H1 (cell line): ENCODE data around the gene YIF1B. TPM values are rescaled to one million over a fixed set of nuclear protein-coding genes. Genes with fewer than 3 reads are reported as not detected.

Source experiments
- CTCF ChIA-PET: fragments of 300-600 bp; sonication (Branson Sonifier 250); formaldehyde crosslinking; loops from one replicate; lab custom pipeline; 2021; ENCODE audit not compliant: partially characterized antibody; lab: Charles Lee
- POLR2A ChIA-PET: fragments of 300-600 bp; sonication (Branson Sonifier 250); formaldehyde crosslinking; loops from one replicate; lab custom pipeline; 2021; ENCODE audit warnings: inconsistent platforms; ENCODE audit not compliant: partially characterized antibody; lab: Charles Lee
- DNase-seq, 2 experiments: peaks; one replicate each; pipeline versions ENCODE4 v3.0.0 to v3.0.0-alpha.2; 2010 to 2022; ENCODE audit warnings: low spot score in 2 of 2, low read depth in 1 of 2, mixed read lengths in 1 of 2
- FAIRE-seq: peaks from 2 replicates; lab custom pipeline; 2011; peaks lifted over from hg19 to GRCh38; lab: Jason Lieb, UNC
- H2AFZ ChIP-seq: 2 replicates; pipeline ENCODE4 v1.8.1; 2012; ENCODE audit warnings: low read length, inconsistent platforms
- H2AK5ac ChIP-seq: 2 replicates; pipeline ENCODE4 v1.6.1; 2013; ENCODE audit warnings: low read depth, low read length
- H2BK120ac ChIP-seq: replicated peaks from 2 replicates; pipeline ENCODE3; 2013; ENCODE audit warnings: low read depth, low read length, inconsistent platforms
- H2BK12ac ChIP-seq: 2 replicates; pipeline ENCODE4 v1.6.1; 2013; ENCODE audit warnings: low read depth, low read length
- H2BK15ac ChIP-seq: 2 replicates; pipeline ENCODE4 v1.6.1; 2013; ENCODE audit warnings: low read length
- H2BK20ac ChIP-seq: 2 replicates; pipeline ENCODE4 v1.6.1; 2013; ENCODE audit warnings: low read length
- H2BK5ac ChIP-seq: 2 replicates; pipeline ENCODE4 v1.6.1; 2013; ENCODE audit warnings: low read depth, low read length
- H3K14ac ChIP-seq: 2 replicates; pipeline ENCODE4 v1.6.1; 2013; ENCODE audit warnings: inconsistent platforms; ENCODE audit not compliant: insufficient read length
- H3K18ac ChIP-seq: 2 replicates; pipeline ENCODE4 v1.6.1; 2013; ENCODE audit warnings: low read length; ENCODE audit errors: extremely low read depth
- H3K23ac ChIP-seq: 2 replicates; pipeline ENCODE4 v1.6.1; 2013; ENCODE audit warnings: inconsistent platforms; ENCODE audit not compliant: insufficient read length
- H3K23me2 ChIP-seq: 2 replicates; pipeline ENCODE4 v1.6.1; 2013; ENCODE audit warnings: low read depth, low read length
- H3K27ac ChIP-seq: 2 replicates; pipeline ENCODE4 v1.6.1; 2011; ENCODE audit warnings: low read depth, low read length, inconsistent platforms
- H3K27me3 ChIP-seq, 4 experiments: replicated peaks in 1 of 4; 1 replicate in 1 of 4; 2 replicates in 3 of 4; pipeline versions ENCODE4 v1.6.1 to v1.8.1; 2011 to 2013; ENCODE audit warnings: low read length in 3 of 4, mild to moderate bottlenecking in 3 of 4, inconsistent platforms in 2 of 4, mixed read lengths in 2 of 4, moderate library complexity in 1 of 4; ENCODE audit not compliant: control insufficient read depth in 3 of 4, insufficient read depth in 3 of 4; ENCODE audit errors: extremely low read depth in 1 of 4
- H3K36me3 ChIP-seq, 4 experiments: 2 replicates each; pipeline versions ENCODE4 v1.6.1 to v1.8.1; 2011 to 2013; ENCODE audit warnings: mild to moderate bottlenecking in 4 of 4, low read length in 3 of 4, moderate library complexity in 2 of 4, control low read depth in 1 of 4, inconsistent platforms in 1 of 4; ENCODE audit not compliant: insufficient read depth in 4 of 4, control insufficient read depth in 2 of 4
- H3K4ac ChIP-seq: replicated peaks from 2 replicates; pipeline ENCODE3; 2013; ENCODE audit warnings: low read length, low read depth, mixed read lengths, inconsistent platforms; ENCODE audit not compliant: insufficient read length
- H3K4me1 ChIP-seq, 4 experiments: replicated peaks in 1 of 4; 1 replicate in 1 of 4; 2 replicates in 3 of 4; pipeline versions ENCODE4 v1.6.1 to v1.8.1; 2011 to 2013; ENCODE audit warnings: low read length in 3 of 4, inconsistent platforms in 2 of 4, mixed read lengths in 1 of 4; ENCODE audit not compliant: insufficient read depth in 4 of 4, control insufficient read depth in 3 of 4
- H3K4me2 ChIP-seq, 2 experiments: 2 replicates each; pipeline versions ENCODE4 v1.6.1 to v1.8.1; 2011 to 2013; ENCODE audit warnings: low read depth in 2 of 2, low read length in 2 of 2, control low read depth in 1 of 2, inconsistent platforms in 1 of 2, mild to moderate bottlenecking in 1 of 2; ENCODE audit not compliant: insufficient read depth in 1 of 2
- H3K4me3 ChIP-seq, 4 experiments: fragments of 200-600, 300-600 bp in 1 of 4; sonication (generic), shearing (Covaris generic), sonication (Bioruptor Twin) in 1 of 4; 2 replicates each; pipeline versions ENCODE4 v1.5.1 to v1.8.1; 2011 to 2016; ENCODE audit warnings: low read length in 4 of 4, low read depth in 3 of 4, control low read depth in 2 of 4, inconsistent platforms in 2 of 4, mild to moderate bottlenecking in 2 of 4, mixed read lengths in 1 of 4, moderate library complexity in 1 of 4; ENCODE audit not compliant: insufficient read depth in 2 of 4; ENCODE audit errors: extremely low read depth in 1 of 4
- H3K56ac ChIP-seq: replicated peaks from 2 replicates; pipeline ENCODE3; 2013; ENCODE audit warnings: low read depth, mild to moderate bottlenecking, mixed read lengths, low read length, inconsistent platforms; ENCODE audit not compliant: insufficient read length
- H3K79me1 ChIP-seq: 2 replicates; pipeline ENCODE4 v1.6.1; 2013; ENCODE audit warnings: low read depth, low read length, control low read depth
- H3K79me2 ChIP-seq, 2 experiments: 2 replicates each; pipeline versions ENCODE4 v1.6.1 to v1.8.1; 2012 to 2013; ENCODE audit warnings: low read length in 2 of 2, mild to moderate bottlenecking in 2 of 2, inconsistent platforms in 1 of 2; ENCODE audit not compliant: insufficient read depth in 2 of 2, control insufficient read depth in 1 of 2
- H3K9ac ChIP-seq, 4 experiments: replicated peaks in 1 of 4; 1 replicate in 1 of 4; 2 replicates in 3 of 4; pipeline versions ENCODE4 v1.6.1 to v1.8.1; 2011 to 2013; ENCODE audit warnings: low read depth in 3 of 4, low read length in 3 of 4, control low read depth in 2 of 4, mild to moderate bottlenecking in 2 of 4, moderate library complexity in 2 of 4, inconsistent platforms in 1 of 4; ENCODE audit errors: extremely low read depth in 1 of 4
- H3K9me3 ChIP-seq, 2 experiments: 2 replicates each; pipeline versions ENCODE4 v1.6.1 to v1.8.1; 2012 to 2013; ENCODE audit warnings: mild to moderate bottlenecking in 2 of 2, moderate library complexity in 2 of 2, control low read depth in 1 of 2, inconsistent platforms in 1 of 2, low read depth in 1 of 2, low read length in 1 of 2, mixed read lengths in 1 of 2; ENCODE audit not compliant: insufficient read depth in 2 of 2
- H4K20me1 ChIP-seq, 2 experiments: replicated peaks in 1 of 2; 2 replicates each; pipeline versions ENCODE3 to v1.8.1; 2011 to 2013; ENCODE audit warnings: inconsistent platforms in 2 of 2, low read length in 2 of 2, mild to moderate bottlenecking in 1 of 2; ENCODE audit not compliant: insufficient read depth in 2 of 2, control insufficient read depth in 1 of 2
- H4K5ac ChIP-seq: 2 replicates; pipeline ENCODE4 v1.6.1; 2013; ENCODE audit warnings: low read length, low read depth, mixed read lengths, inconsistent platforms; ENCODE audit not compliant: insufficient read length
- H4K8ac ChIP-seq: 2 replicates; pipeline ENCODE4 v1.8.0; 2013; ENCODE audit warnings: mild to moderate bottlenecking, moderate library complexity, low read length, inconsistent platforms; ENCODE audit not compliant: insufficient read depth; ENCODE audit errors: extremely low read depth
- H4K91ac ChIP-seq: replicated peaks from 2 replicates; pipeline ENCODE3; 2013; ENCODE audit warnings: low read length, mixed read lengths, inconsistent platforms; ENCODE audit not compliant: insufficient read length
- BACH1 ChIP-seq: IDR thresholded peaks from 2 replicates; pipeline ENCODE4 v1.6.1; 2012; ENCODE audit warnings: low read length, improper control_type of control experiment
- EZH2 ChIP-seq: fragments of 200-600 bp; sonication (generic); IDR thresholded peaks from 2 replicates; pipeline ENCODE4 v1.7.1; 2012; ENCODE audit warnings: low read depth, mild to moderate bottlenecking, moderate library complexity, low read length, inconsistent platforms; ENCODE audit not compliant: severe bottlenecking
- GTF2F1 ChIP-seq: IDR thresholded peaks from 2 replicates; pipeline ENCODE4 v1.6.1; 2012; ENCODE audit warnings: low read depth, low read length, improper control_type of control experiment, borderline replicate concordance
- KDM4A ChIP-seq: IDR thresholded peaks from one replicate; pipeline ENCODE4 v1.7.1; 2012; ENCODE audit warnings: low read depth, mild to moderate bottlenecking, moderate library complexity, low read length, inconsistent platforms; ENCODE audit not compliant: severe bottlenecking
- RFX5 ChIP-seq: IDR thresholded peaks from 2 replicates; pipeline ENCODE4 v1.6.1; 2011; ENCODE audit warnings: low read depth, low read length, improper control_type of control experiment, borderline replicate concordance
- SP1 ChIP-seq: IDR thresholded peaks from 2 replicates; pipeline ENCODE4 v1.6.1; 2011; ENCODE audit warnings: low read depth, low read length
- SUZ12 ChIP-seq: fragments of 200-600 bp; sonication (generic); IDR thresholded peaks from 2 replicates; pipeline ENCODE4 v1.6.1; 2012; ENCODE audit warnings: mild to moderate bottlenecking, inconsistent platforms, low read length, moderate library complexity, mixed read lengths
- WGBS, 2 experiments: shearing (Covaris generic) in 1 of 2; methylation state at CpG; one replicate each; pipeline versions ENCODE4 v1.1.6 to v1.1.7; 2013 to 2015; ENCODE audit warnings: low lambda C conversion rate in 2 of 2, mixed read lengths in 2 of 2, inconsistent platforms in 1 of 2, low coverage in 1 of 2, missing lambda C conversion rate in 1 of 2; ENCODE audit not compliant: insufficient replicate concordance in 2 of 2, insufficient coverage in 1 of 2, insufficient read length in 1 of 2; ENCODE audit errors: extremely low coverage in 1 of 2, missing lambda C conversion rate in 1 of 2; 5-methylcytosine and 5-hydroxymethylcytosine counted together
- polyA plus RNA-seq, 7 experiments: library from polyadenylated mRNA; depleted of rRNA in 3 of 7; stranded (reverse) in 5 of 7; unstranded in 2 of 7; fragments of >200 nt in 5 of 7; fragments of 200-250 nt in 2 of 7; gene quantifications; 1 replicate in 5 of 7; 2 replicates in 1 of 7; 4 replicates in 1 of 7; pipeline versions ENCODE4 v1.2.1 to v1.2.3, GENCODE V29; 2011 to 2013; ENCODE audit warnings: missing spikeins in 2 of 7, mixed read lengths in 2 of 7
- total RNA-seq: library from RNA; stranded (reverse); fragmentation: NEBNext Ultra II Directional; extraction: Animal tissue kit (Norgen Biotek cat#: 25700); gene quantifications from 2 replicates; pipeline ENCODE4 v1.2.1, GENCODE V29; 2021

The YIF1B gene
- total and polyA plus RNA-seq, 2 of the 8 experiments (the other 6 are each of a cell fraction or from before 2014, with no cell fraction given) = 89.6 to 305 TPM

DNA sequence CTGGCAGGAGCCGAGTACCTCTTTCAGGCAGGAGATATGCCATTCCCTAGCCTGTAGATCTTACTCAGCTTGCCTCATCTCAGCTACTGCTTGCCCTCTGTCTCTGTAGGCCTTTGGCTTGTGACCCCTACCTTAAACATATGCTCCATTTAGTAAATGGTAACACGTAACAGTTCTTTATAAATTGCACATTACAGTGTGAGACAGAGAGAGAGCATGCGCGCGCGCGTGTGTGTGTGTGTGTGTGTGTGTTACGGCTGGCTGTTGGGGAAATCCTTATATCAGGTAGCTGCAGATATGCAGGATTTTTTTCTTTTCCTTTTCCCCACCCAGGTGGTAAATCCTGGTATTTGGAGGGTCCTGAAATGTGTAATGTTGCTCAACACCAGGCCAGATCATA lies 47.2 kb downstream of the YIF1B start:
- peaks cover 14 to 24% of the 10 kb centered on the region in 2 experiments for H4K20me1 ChIP-seq

More for the DNA sequence above, 47.2 kb downstream of the YIF1B start:
- Histone ChIP-seq H3K27ac (no peak overlapping the region), H2AK5ac (0 out of 2 replicates have a peak overlapping the region, but pooled peaks have one; percentile 57), H3K9ac (0 out of 7 replicates have a peak overlapping the region, but pooled peaks of 1 of the 4 experiments have one; percentile 18), H3K79me1 (peaks cover 24% of the 10 kb centered on the region), H4K5ac (no peak overlapping the region), H3K23ac (no peak overlapping the region), H2BK120ac (no peak overlapping the region), H3K23me2 (peaks cover 7% of the 10 kb centered on the region), H3K9me3 (no peaks in the 10 kb centered on the region), H2BK15ac (no peak overlapping the region), H3K56ac (no peak overlapping the region), H2BK20ac (no peak overlapping the region), H3K18ac (no peak overlapping the region), H3K79me2 (peaks cover 37 to 82% of the 10 kb centered on the region in 2 experiments), H3K27me3 (no peaks in the 10 kb centered on the region), H4K8ac (no peak overlapping the region), H2AFZ (no peak overlapping the region), H3K4me2 (peak overlapping the region in 1 of 2 experiments; percentile 100; a peak in 1 of 4 replicates), H3K4me1 (peaks cover 12 to 31% (median 19%) of the 10 kb centered on the region in 4 experiments), H4K91ac (no peak overlapping the region), H3K4me3 (no peak overlapping the region), H3K14ac (no peak overlapping the region), H2BK5ac (peak overlapping the region; percentile 21; the same call in 1 of the 2 replicates), H3K36me3 (0 out of 8 replicates have a peak, but pooled peaks cover 0 to 5% (median 0%) of the 10 kb centered on the region in 4 experiments), H2BK12ac (no peak overlapping the region), H3K4ac (no peak overlapping the region)
- DNase-seq = no peak
- ChIA-PET POLR2A (interaction anchor here (1.0 to 1.4 kb wide), 2 partner anchors 11 to 13 kb away, joined by 3 read pairs; no protein-coding TSS in a partner anchor), CTCF (interaction anchor here (1.0 to 8.6 kb wide), 8 partner anchors 9 to 43 kb away, joined by 3 to 84 read pairs (median 4); no protein-coding TSS in a partner anchor)
- WGBS, 2 experiments = 73% methylated on average over 8 of the region's 8 CpGs; no CpG with 5 or more reads in 1 of the 2 experiments
- no peak for FAIRE-seq
- TF ChIP-seq RFX5 (no peak), SUZ12 (no peak), GTF2F1 (no peak), KDM4A (no peak), EZH2 (no peak), BACH1 (no peak), SP1 (no peak)
